Ascending aorta (tissue), 2 donors: ENCODE results near the gene NLE1. TPM values are rescaled to one million over a fixed set of nuclear protein-coding genes. Genes with fewer than 3 reads are reported as not detected.
A peak's percentile ranks its signal among the peaks of the same experiment; 100 is the strongest.

Source experiments
- DNase-seq, 2 donors: peaks; one replicate each; pipeline ENCODE4 v3.0.0-alpha.2; 2019; ENCODE audit warnings: low spot score in 2 of 2
- H3K27ac ChIP-seq, 2 donors: fragments of 200-600 bp; sonication (generic); one replicate each; pipeline ENCODE4 v1.5.1; 2016 to 2017; ENCODE audit warnings: mild to moderate bottlenecking in 1 of 2
- H3K27me3 ChIP-seq: fragments of 200-600 bp; sonication (generic); one replicate; pipeline ENCODE4 v1.5.1; 2017
- H3K36me3 ChIP-seq, 2 donors: fragments of 200-600 bp; sonication (generic); one replicate each; pipeline ENCODE4 v1.5.1; 2016
- H3K4me1 ChIP-seq, 2 donors: fragments of 200-600 bp; sonication (generic); one replicate each; pipeline ENCODE4 v1.5.1; 2016 to 2017; ENCODE audit warnings: mild to moderate bottlenecking in 1 of 2
- H3K4me3 ChIP-seq, 2 donors: fragments of 200-600 bp; sonication (generic); one replicate each; pipeline ENCODE4 v1.5.1; 2016 to 2017; ENCODE audit warnings: mild to moderate bottlenecking in 1 of 2
- H3K9me3 ChIP-seq, 2 donors: fragments of 200-600 bp; sonication (generic); one replicate each; pipeline ENCODE4 v1.5.1; 2016
- CTCF ChIP-seq, 3 experiments: fragments of 200-600 bp in 2 of 3; fragments of 450-650 bp in 1 of 3; sonication (generic) in 2 of 3; IDR thresholded peaks; one replicate each; pipeline ENCODE4 v1.5.1; 2016 to 2019; ENCODE audit warnings: antibody characterized with exemption in 3 of 3, mild to moderate bottlenecking in 1 of 3, moderate library complexity in 1 of 3
- intact Hi-C: fragments of 100-400 bp; cut with DNase I; formaldehyde crosslinking; loops from one replicate; pipeline ENCODE4 v1.15.1; 2023
- total RNA-seq: library from RNA; depleted of rRNA; stranded (reverse); fragments of >200 nt; gene quantifications from one replicate; pipeline ENCODE4 v1.1.0, GENCODE V29; 2016

The NLE1 gene
- total RNA-seq, 1 donor from 2014 or later, result 3.8 TPM

GRCh38 chr17:35089586-35090296 lies 52.4 kb downstream of the NLE1 start:
- peak in 1 of 2 donors; percentile 14 for DNase-seq
- Histone ChIP-seq H3K27ac (peak overlapping the region; percentile 44 to 54), H3K4me3 (peak overlapping the region; percentile 85 to 98), H3K4me1 (peaks cover 2 to 11% of the 10 kb centered on the region in 2 donors), H3K9me3 (no peaks in the 10 kb centered on the region), H3K27me3 (no peaks in the 10 kb centered on the region), H3K36me3 (no peaks in the 10 kb centered on the region)
- TF ChIP-seq CTCF (IDR thresholded peaks at IDR 0.05), result no peak
- intact Hi-C loops, result loop anchor here (1.0 to 5.0 kb wide), 5 partner anchors 26 to 128 kb away; partner anchors contain the start of genes CCT6B, LIG3, RAD51D and RFFL

GRCh38 chr17:35088881-35089585 lies 53.1 kb downstream of the NLE1 start:
- H3K4me1 ChIP-seq, result peaks cover 2 to 11% of the 10 kb centered on the region in 2 donors
- peak overlapping the region; percentile 81 to 90 for H3K27ac ChIP-seq
- no peaks in the 10 kb centered on the region for H3K27me3 ChIP-seq
- TF ChIP-seq CTCF (IDR thresholded peaks at IDR 0.05), result peak; percentile 66 to 91 (median 78)
- peak; percentile 61 to 93 for DNase-seq
- H3K4me3 ChIP-seq, result peak overlapping the region; percentile 85 to 98
- intact Hi-C loops, result loop anchor here (1.0 to 5.0 kb wide), 6 partner anchors 26 to 128 kb away; partner anchors contain the start of genes CCT6B, LIG3, RAD51D and RFFL
- no peaks in the 10 kb centered on the region for H3K9me3 ChIP-seq
- no peaks in the 10 kb centered on the region for H3K36me3 ChIP-seq

GRCh38 chr17:35088356-35088880 lies 53.7 kb downstream of the NLE1 start:
- Histone ChIP-seq H3K4me1 (peaks cover 2 to 11% of the 10 kb centered on the region in 2 donors), H3K27me3 (no peaks in the 10 kb centered on the region), H3K27ac (peak overlapping the region; percentile 81 to 90), H3K4me3 (peak overlapping the region; percentile 85 to 98), H3K9me3 (no peaks in the 10 kb centered on the region), H3K36me3 (no peaks in the 10 kb centered on the region)
- TF ChIP-seq CTCF (IDR thresholded peaks at IDR 0.05), result no peak
- peak in 1 of 2 donors; percentile 78 for DNase-seq
- intact Hi-C loops, result loop anchor here (1.0 to 5.0 kb wide), 2 partner anchors 65 to 91 kb away; no protein-coding TSS in a partner anchor

GRCh38 chr17:35087731-35088355 lies 54.3 kb downstream of the NLE1 start:
- peak overlapping the region; percentile 85 to 98 for H3K4me3 ChIP-seq
- TF ChIP-seq CTCF (IDR thresholded peaks at IDR 0.05), result no peak
- H3K4me1 ChIP-seq, result peaks cover 2 to 11% of the 10 kb centered on the region in 2 donors
- no peaks in the 10 kb centered on the region for H3K27me3 ChIP-seq
- DNase-seq, result no peak
- no peaks in the 10 kb centered on the region for H3K36me3 ChIP-seq
- intact Hi-C loops, result loop anchor here (1.0 to 5.0 kb wide), 2 partner anchors 65 to 91 kb away; no protein-coding TSS in a partner anchor
- no peaks in the 10 kb centered on the region for H3K9me3 ChIP-seq
- peak overlapping the region; percentile 81 to 90 for H3K27ac ChIP-seq

- intact Hi-C loops, result loop anchor here (5.0 kb wide), 1 partner anchor 90 kb away; no protein-coding TSS in a partner anchor
- no peak overlapping the region for H3K27ac ChIP-seq
- H3K4me1 ChIP-seq, result peaks cover 2 to 11% of the 10 kb centered on the region in 2 donors
- no peaks in the 10 kb centered on the region for H3K9me3 ChIP-seq
- TF ChIP-seq CTCF (IDR thresholded peaks at IDR 0.05), result no peak
- H3K36me3 ChIP-seq, result no peaks in the 10 kb centered on the region
- no peaks in the 10 kb centered on the region for H3K27me3 ChIP-seq
- no peak overlapping the region for H3K4me3 ChIP-seq
- DNase-seq, result no peak
These were observed 55.1 kb downstream of the NLE1 start for GRCh38 chr17:35086931-35087573.
